ENCODE data around the gene SULT4A1. TPM values are rescaled to one million over a fixed set of nuclear protein-coding genes. Genes with fewer than 3 reads are reported as not detected.

The SULT4A1 gene
- total and polyA plus RNA-seq, 2 of the 4 experiments (the other 2 are of a cell fraction) = 1.1 to 5.2 TPM

GRCh38 chr22:43889201-43889859 lies 27.0 kb upstream of the SULT4A1 start:
- TF ChIP-seq BHLHE40 (IDR thresholded peaks at IDR 0.05; ENCODE audit: low read depth, low read length) = no peak
- TF ChIP-seq CHD1 (IDR thresholded peaks at IDR 0.05; ENCODE audit: low read depth, low read length) = no peak
- TF ChIP-seq POLR2A (IDR thresholded peaks at IDR 0.05; ENCODE audit: low read depth, low read length) = no peak
- TF ChIP-seq RFX5 (IDR thresholded peaks at IDR 0.05; ENCODE audit: low read depth, low read length) = no peak
- TF ChIP-seq SMC3 (IDR thresholded peaks at IDR 0.05; ENCODE audit: low read depth, low read length) = no peak
- TF ChIP-seq CTCF (conservative IDR thresholded peaks at IDR 0.05; ENCODE audit: low read depth, low read length) = no peak
- no peak for TF ChIP-seq RAD21 (IDR thresholded peaks at IDR 0.05; ENCODE audit: low read length)
- TF ChIP-seq MAZ (IDR thresholded peaks at IDR 0.05; ENCODE audit: borderline replicate concordance, low read depth, low read length) = no peak
- no peak for TF ChIP-seq MXI1 (IDR thresholded peaks at IDR 0.05; ENCODE audit: borderline replicate concordance, low read depth, low read length)
- TF ChIP-seq FOS (IDR thresholded peaks at IDR 0.05; ENCODE audit: low read depth, low read length) = no peak
- no peak for TF ChIP-seq MAFK (IDR thresholded peaks at IDR 0.05; ENCODE audit: low read depth, low read length)
- no peak for TF ChIP-seq RCOR1 (IDR thresholded peaks at IDR 0.05; ENCODE audit: insufficient replicate concordance, low read length)
- TF ChIP-seq USF2 (IDR thresholded peaks at IDR 0.05; ENCODE audit: low read depth, low read length) = no peak
- TF ChIP-seq ELK1 (IDR thresholded peaks at IDR 0.05; ENCODE audit: borderline replicate concordance, low read depth, low read length) = no peak
- TF ChIP-seq NFE2L2 (IDR thresholded peaks at IDR 0.05; ENCODE audit: low read depth, low read length) = no peak
- Histone ChIP-seq H4K8ac (ENCODE audit: low read depth in 2 of 2, low read length in 2 of 2) (no peak overlapping the region), H2BK15ac (ENCODE audit: low read depth, low read length) (no peak overlapping the region), H2BK120ac (ENCODE audit: low read depth, low read length) (no peak overlapping the region), H4K5ac (ENCODE audit: low read depth, low read length) (no peak overlapping the region), H3K14ac (replicated peaks; ENCODE audit: low read depth, low read length) (no peak overlapping the region), H3K56ac (ENCODE audit: extremely low read depth, insufficient read depth, low read length) (no peak overlapping the region), H2AK5ac (ENCODE audit: low read depth, low read length) (no peak overlapping the region), H3K4me2 (ENCODE audit: low read depth, low read length) (no peak overlapping the region), H2BK20ac (ENCODE audit: low read depth, low read length) (no peak overlapping the region), H3K9me1 (ENCODE audit: insufficient read depth, low read length) (no peaks in the 10 kb centered on the region), H3K18ac (ENCODE audit: low read depth, low read length) (no peak overlapping the region), H4K91ac (ENCODE audit: insufficient read depth, low read depth, low read length) (no peak overlapping the region), H2BK5ac (ENCODE audit: low read depth, low read length, poor library complexity, severe bottlenecking) (no peak overlapping the region), H4K20me1 (ENCODE audit: insufficient read depth, low read length) (no peaks in the 10 kb centered on the region), H3K4me3 (ENCODE audit: insufficient read depth, low read depth, low read length) (no peak overlapping the region), H3K36me3 (ENCODE audit: control insufficient read depth, insufficient read depth, low read length) (no peaks in the 10 kb centered on the region), H3K23ac (ENCODE audit: low read depth, low read length) (no peak overlapping the region), H3K9me3 (ENCODE audit: control insufficient read depth, insufficient read depth, low read length) (no peaks in the 10 kb centered on the region), H2AFZ (replicated peaks; ENCODE audit: low read length, poor library complexity) (peak overlapping the region; percentile 27), H3K27ac (ENCODE audit: insufficient read depth, low read length) (no peak overlapping the region), H3K79me1 (ENCODE audit: low read depth in 1 of 2, low read length in 2 of 2) (no peaks in the 10 kb centered on the region), H3K27me3 (ENCODE audit: control insufficient read depth, insufficient read depth, low read length) (peaks cover 33% of the 10 kb centered on the region), H3K4me1 (ENCODE audit: control insufficient read depth, insufficient read depth, low read length) (no peaks in the 10 kb centered on the region; the same call in 1 of the 2 replicates), H2AK9ac (replicated peaks; ENCODE audit: low read depth, low read length, poor library complexity) (no peak overlapping the region), H3K4ac (ENCODE audit: low read depth, low read length) (no peak overlapping the region), H3K9ac (ENCODE audit: low read depth, low read length) (no peak overlapping the region)
- ChIA-PET CTCF (interaction anchor here (1.3 kb wide), 1 partner anchor 57 kb away, joined by 3 read pairs; no protein-coding TSS in a partner anchor), POLR2A (ENCODE audit: unreplicated experiment) (no interaction called here)
- DNase-seq (no peak), ATAC-seq (ENCODE audit: low read depth) (no peak)
- dilution Hi-C loops (cut with HindIII; ENCODE audit: low sequenced_read_pairs, unreplicated experiment) = no loop called here
- in situ Hi-C loops (cut with MboI; ENCODE audit: low sequenced_read_pairs) = no loop called here
- intact Hi-C loops (cut with micrococcal nuclease) = no loop called here
- 50% methylated on average over 1 of the region's 16 CpGs; no CpG with 5 or more reads in 1 of the 2 experiments for WGBS, 2 experiments (ENCODE audit: extremely low coverage in 2 of 2, insufficient read length in 1 of 2)
- no TSS peak for BruUV-seq (replicated peaks)
